H1 (cell line): ENCODE measurements around the gene ELOF1. TPM values are rescaled to one million over a fixed set of nuclear protein-coding genes. Genes with fewer than 3 reads are reported as not detected.

ENCODE experiments used
- ATF3 ChIP-seq: IDR thresholded peaks from 2 replicates; pipeline ENCODE4 v1.6.1; 2011; ENCODE audit warnings: low read depth, mild to moderate bottlenecking, low read length; ENCODE audit not compliant: insufficient read depth
- CHD1 ChIP-seq: IDR thresholded peaks from 2 replicates; pipeline ENCODE4 v1.6.1; 2012; ENCODE audit warnings: low read depth, low read length, improper control_type of control experiment
- polyA plus RNA-seq, 7 experiments: library from polyadenylated mRNA; depleted of rRNA in 3 of 7; stranded (reverse) in 5 of 7; unstranded in 2 of 7; fragments of >200 nt in 5 of 7; fragments of 200-250 nt in 2 of 7; gene quantifications; 1 replicate in 5 of 7; 2 replicates in 1 of 7; 4 replicates in 1 of 7; pipeline versions ENCODE4 v1.2.1 to v1.2.3, GENCODE V29; 2011 to 2013; ENCODE audit warnings: missing spikeins in 2 of 7, mixed read lengths in 2 of 7
- total RNA-seq: library from RNA; stranded (reverse); fragmentation: NEBNext Ultra II Directional; extraction: Animal tissue kit (Norgen Biotek cat#: 25700); gene quantifications from 2 replicates; pipeline ENCODE4 v1.2.1, GENCODE V29; 2021

Gene ELOF1
- total and polyA plus RNA-seq, 2 of the 8 experiments (the other 6 are each of a cell fraction or from before 2014, with no cell fraction given): 84.2 to 101 TPM

GRCh38 chr19:11587975-11588631 is 29.1 kb upstream of the ELOF1 start (continued):
- no peak for TF ChIP-seq CHD1
- no peak for TF ChIP-seq ATF3
